Activated CD8-positive, alpha-beta memory T cell treated with anti-CD3 and anti-CD28 coated beads for 24 hours (primary cell): Measurements from ENCODE around the gene SFTPA1.
"Not testable (repeated sequence)": the region's sequence is repeated elsewhere in the genome, so short reads cannot be mapped to it uniquely, and the experiment has no call there.

Experiments
- DNase-seq: peaks from one replicate; pipeline ENCODE4 v3.0.0-alpha.2; 2020

SFTPA1 gene

DNA sequence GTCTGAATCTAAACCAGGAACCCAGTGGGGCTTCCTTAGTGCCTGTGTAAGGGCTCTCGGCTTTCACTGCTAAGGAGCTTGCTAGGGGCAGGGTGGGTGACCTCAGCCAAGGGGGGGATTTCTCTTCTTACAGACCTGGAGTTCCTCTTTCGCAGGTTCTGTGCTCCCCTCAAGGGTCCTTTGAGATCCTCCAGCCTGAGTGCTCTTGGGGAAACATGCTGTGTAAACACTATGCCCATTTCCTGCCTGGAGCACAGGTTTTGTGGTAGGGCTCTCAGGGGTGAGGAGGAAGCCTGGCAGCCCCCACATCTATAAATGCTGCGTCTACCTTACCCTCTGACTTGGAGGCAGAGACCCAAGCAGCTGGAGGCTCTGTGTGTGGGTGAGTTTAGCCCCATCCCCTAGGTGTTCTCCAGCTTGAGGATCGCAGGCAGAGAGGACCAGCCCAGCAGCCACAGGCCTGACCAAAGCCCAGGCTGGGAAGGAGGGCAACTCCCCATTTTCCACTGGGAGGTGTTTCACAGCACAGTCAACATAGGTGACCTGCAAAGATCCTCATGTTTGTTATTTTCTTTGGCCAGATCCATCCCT is at the start of gene SFTPA1:
Gene SFTPA1, plus strand, starts transcription at position 339 of the 591 bp plus-strand sequence. CDS start 887 bp downstream, outside the sequence.
- DNase-seq, result no peak

DNA sequence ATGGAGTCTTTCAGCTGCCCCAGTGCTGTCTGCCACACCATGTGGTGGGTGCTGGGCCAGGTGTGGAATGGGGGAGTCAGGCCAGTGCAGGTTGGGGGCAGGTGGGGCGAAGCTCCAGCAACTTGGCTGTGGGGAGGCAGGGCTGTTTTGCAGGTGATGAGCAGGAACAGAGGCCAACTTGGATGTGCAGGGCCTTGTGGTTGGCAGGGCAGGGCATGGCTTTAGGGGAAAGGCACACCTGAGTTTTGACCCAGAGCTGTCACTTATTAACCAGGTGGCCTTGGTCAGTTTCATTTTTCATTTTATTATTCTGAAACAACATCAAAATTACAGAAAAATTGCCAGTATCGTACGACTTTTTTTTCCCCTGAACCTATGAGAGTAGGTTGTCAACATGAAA is 49.5 kb upstream of the SFTPA1 start:
- DNase-seq, result no peak

DNA sequence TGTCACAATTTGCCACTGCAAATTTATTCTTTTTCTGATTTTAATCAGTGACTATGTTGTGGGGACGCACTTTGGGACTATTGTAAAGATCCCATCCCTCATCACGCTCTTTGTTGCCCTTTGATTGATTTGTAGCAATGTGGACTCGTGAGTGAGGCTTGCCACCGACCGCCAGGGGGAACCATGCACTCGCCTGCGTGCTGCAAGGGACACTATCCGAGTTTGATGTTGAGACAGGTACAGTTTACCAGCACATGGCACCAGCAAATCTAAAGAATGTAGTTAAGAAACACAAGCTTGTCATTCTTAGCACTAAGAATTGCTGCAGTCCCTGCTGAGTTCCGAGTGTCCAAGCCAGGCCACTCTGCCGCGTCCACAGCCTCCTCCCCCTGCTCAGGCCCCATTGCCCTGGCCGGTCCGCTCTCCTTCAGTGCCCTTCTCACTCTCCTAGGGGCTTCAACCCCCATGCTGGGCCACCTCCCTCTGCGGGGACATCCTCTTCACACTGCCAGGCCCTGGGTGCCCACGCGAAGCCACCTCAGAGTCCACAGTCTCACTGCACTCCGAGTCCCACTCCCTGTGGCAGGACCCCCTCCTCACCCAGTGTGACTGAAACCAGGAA is 48.5 kb upstream of the SFTPA1 start:
- peak; percentile 76 for DNase-seq

DNA sequence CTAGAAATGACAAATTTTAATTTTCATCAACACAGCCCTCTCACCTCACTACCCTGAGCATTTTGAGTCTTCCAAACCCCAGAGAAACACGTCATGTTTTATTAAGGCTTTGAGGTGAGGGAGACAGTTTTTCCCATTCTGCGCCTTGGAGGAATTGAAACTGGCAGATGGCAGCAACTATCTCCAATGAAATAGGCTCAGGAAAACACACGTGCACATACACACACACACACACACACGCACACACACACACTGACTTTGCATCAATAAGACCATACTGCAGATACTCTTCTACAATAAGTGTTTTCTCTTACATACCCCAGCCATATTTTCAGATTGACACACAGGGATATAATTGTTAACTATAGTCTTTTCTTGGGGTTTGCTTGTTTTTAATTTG is 47.3 kb upstream of the SFTPA1 start:
- no peak for DNase-seq

DNA sequence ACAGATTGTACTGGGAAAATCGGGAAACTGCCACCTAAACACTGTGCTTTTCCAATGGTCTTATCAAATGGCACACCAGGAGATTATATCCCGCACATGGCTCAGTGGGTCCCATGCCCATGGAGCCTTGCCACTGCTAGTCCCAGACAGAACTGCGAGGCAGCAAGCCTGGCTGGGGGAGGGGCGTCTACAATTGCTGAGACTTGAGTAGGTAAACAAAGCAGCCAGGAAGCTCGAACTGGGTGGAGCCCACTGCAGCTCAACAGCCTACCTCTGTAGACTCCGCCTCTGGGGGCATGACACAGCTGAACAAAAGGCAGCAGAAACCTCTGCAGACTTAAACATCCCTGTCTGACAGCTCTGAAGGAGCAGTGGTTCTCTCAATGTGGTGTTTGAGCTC is 40.1 kb upstream of the SFTPA1 start:
- not testable (repeated sequence) for DNase-seq

DNA sequence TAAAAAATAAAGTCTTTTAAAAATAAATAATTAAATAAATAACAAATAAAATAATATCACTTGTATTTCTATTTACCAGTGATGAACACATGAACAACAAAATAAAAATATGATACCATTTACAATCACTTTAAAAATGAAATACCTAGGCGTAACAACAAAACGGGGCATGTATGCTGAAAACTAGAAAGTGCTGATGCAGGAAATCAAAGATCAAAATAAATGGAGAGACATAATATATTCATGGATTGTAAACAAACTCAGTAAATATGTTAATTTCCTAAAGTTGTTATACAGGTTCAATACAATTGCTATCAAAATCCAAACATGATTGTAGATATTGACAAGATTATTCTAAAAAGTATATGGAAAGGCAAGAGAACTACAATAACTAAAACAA is 31.4 kb upstream of the SFTPA1 start:
- no peak for DNase-seq

DNA sequence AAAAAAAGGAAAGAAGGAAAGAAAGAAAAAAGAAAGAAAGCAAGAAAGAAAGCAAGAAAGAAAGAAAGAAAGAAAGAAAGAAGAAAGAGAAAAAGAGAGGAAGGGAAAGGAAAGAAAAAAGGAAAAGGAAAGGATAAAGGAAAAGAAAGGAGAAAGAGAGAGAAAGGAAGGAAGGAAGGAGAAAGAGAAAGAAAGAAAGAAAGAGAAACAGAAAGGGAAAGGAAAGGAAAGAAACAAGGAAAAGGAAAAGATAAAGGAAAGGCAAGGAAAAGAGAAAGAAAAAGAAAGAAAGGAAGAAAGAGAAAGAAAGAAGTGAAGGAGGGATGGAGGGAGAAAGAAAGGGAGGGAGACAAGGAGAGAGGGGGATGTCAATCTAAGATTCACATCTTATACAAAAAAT is 29.7 kb upstream of the SFTPA1 start:
- DNase-seq, result no peak

DNA sequence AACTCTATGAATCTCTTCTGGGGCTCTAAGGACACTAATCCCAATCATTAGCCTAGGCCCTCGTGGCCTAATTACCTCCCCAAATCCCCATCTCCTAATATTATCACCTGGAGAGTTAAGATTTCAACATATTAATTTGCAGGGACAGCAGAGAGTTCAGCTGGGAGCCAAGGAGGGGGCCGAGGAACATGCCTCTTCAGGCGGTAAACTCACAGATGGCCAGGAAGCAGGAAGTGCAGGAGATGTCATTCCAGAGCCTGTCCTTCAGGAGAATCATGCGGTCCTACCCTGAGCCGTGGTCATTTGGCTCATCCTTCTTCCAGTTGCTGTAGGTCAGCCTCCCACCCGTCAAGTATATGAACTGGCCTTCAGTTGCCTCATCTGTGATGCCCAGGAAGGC is 28.6 kb upstream of the SFTPA1 start:
- no peak for DNase-seq

DNA sequence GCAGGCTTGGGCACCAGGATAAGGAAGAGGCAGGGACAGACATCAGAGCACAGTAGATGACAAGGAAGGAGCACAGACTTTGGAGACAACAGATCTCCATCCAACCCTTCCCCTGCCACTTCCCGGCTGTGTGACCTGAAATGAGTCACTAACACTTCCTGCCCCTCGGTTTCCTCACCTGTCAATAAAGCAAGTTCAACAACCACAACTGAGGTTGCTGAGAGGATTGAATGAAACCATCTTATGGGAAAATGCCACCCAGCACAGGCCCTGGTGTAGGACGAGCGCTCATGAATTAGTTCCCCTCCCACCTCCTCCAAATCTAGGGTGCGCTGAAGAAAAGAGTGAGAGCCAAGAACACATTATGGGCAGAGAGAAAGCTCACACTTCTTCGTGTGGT is 27.8 kb upstream of the SFTPA1 start:
- not testable (repeated sequence) for DNase-seq

DNA sequence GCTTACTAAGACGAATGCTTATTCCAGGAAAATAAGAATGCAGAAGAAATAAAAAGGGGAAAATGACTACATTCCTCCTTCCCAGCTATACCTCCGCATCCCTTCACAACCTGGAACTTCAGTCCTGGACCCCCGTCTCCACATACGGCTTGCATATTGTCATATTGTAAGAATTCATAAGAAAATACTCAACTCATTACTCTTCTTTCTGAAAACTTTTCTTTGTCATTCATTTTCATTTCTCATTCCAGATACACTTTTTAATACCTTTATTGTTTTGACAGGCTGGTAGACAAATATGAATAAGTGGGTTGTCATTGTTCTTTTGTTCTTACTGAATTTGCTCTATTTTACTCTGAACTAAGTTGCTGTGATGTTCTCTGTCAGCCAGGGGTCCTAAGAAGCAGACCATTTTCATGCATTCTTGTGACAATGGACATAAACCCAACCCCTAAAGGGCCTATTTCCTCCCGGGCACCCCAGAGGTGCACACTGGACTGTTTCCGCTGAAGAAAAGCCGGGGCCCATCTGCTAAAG is 27.2 kb upstream of the SFTPA1 start:
- no peak for DNase-seq

DNA sequence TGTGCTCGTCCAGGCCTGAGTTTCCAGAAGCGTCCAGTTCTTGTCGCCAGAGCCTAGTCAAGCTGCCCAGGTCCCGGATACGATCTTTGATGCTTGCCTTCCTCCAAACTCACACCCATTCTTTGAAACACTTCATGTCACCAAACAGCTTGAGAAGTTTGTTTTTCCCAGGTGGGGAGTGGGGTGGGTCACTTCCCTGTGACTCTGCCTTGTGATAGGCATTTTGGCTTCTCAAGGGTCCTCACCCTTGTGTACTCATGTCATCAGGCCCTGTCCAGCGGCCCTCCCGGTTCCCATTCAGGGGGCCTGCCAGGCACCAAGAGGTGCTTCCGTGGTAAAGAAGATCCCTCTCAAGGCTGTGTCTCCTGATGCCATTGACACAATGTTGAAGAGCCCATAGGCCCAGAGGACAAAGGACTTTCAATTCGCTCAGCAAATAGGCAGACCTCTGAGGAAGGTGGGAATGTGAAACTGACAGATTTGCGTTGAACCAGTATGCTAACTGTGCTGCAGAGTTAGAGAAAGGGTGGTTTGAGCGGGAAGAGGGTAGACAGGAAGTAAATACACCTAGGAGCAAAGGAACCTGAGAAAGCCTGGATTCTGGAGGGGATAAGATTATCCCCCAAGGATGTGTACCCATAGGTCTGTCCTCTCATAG is 24.7 kb upstream of the SFTPA1 start:
- DNase-seq, result no peak

DNA sequence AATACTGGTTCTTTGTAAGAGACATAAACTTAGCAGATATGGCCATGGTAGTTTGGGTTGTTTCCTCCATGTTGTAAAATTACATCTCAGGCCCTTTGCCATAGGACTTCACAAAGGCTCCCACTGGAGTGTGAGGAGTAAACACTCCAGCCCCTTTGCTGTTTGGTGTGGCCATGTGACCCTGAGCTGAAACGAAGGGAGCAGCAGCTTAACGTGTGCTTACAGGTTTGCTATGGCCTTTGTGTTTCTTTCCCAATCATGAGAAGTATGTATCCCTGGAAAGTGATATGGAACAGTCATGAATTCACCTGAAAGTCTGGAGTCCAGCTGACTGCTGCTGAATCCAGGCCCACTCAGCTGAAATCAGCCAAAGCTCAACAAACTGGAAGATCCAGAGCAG is 23.8 kb upstream of the SFTPA1 start:
- DNase-seq, result no peak

DNA sequence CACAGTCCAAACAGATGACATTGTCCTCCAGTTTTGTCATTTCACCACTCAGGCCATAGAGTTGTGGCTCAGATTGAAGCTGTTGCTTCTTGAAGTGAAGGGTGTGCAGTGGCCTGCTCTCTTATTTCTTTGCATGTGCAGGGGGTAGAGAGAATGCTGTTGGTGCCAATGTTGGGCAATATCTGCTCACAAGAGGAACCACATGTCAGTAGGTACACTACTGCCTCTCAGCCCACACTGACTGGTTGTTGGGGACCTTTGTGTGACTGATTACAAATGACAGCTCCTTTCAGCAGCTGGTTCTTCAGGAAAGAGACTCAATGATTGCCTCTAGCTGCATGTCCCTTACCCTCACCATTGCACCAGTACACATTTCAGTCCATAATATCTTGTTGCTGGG is 21.9 kb upstream of the SFTPA1 start:
- no peak for DNase-seq

DNA sequence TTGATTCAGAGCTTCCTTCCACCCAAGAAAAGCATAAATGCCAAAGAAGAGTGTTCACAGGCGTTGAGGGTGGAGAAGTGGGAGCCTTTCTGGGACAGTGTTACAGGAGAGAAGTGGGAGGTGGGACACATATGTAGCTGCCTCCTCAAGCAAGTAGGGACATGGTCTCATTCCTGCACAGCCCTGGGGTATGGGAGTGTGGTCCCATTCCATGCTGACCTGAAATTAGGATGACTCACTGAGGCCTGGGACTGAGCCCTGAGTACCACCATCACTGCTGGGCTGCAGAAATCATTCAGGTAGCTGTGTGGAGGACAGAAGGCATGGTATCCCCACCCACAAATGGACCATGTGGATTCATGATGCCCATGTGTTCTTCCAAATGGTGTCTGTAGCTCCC is 17.4 kb upstream of the SFTPA1 start:
- DNase-seq, result no peak

DNA sequence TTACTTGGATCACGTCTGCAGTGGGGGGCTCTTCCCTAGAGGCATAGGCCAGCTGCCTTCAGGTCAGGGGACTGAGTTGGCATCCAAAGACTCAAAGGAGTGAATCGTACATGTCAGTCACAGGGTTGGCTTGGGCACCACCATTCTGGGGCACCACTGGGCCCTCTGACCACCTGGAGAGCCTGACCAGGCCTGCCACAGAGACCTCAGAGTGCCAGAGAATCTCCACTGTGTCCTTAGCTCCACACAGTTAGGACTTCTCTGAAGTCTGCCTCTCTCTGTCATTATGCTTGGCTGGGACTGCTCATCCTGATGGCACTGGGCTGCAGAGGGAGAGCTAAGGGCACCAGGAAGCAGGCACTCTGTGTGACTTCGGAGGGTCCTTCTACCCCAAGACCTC is 16.2 kb upstream of the SFTPA1 start:
- DNase-seq, result not testable (repeated sequence)

DNA sequence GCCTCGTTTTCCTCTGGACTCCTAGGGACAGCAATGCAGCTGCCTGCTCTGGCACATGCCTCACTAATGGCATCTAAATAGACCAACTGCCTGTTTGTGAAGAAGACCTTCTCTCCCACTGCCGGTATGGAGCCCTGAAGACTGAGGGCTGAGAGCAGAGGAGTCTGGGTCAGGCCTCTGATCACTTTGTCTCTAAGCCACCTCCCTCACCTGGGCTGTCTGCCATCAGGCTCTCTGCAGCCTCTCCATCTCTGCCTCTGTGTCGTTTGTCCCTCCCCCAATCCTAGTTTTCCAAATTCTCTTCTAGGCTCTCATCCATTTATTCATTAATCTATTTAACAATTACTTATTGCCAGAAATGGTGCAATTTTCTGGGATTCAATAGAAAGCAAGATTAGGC is 15.2 kb upstream of the SFTPA1 start:
- DNase-seq, result no peak

DNA sequence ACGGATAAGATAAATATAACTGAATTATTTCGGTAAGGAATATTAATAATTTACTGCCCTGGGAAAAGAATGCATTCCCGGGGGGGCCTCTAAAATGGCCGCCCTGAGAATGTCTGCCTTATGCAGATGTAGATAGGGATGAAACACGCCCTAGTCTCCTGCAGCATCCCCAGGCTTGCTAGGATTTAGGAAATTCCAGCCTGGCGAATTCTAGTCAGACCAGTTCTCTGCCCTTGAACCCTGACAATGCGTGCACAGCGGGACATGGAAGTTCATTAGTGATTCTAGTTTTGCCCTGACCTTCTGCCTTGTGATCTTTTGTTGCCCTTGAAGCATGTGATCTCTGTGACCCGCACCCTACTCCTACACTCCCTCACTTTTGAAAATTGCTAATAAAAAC is 11.1 kb upstream of the SFTPA1 start:
- DNase-seq, result not testable (repeated sequence)

DNA sequence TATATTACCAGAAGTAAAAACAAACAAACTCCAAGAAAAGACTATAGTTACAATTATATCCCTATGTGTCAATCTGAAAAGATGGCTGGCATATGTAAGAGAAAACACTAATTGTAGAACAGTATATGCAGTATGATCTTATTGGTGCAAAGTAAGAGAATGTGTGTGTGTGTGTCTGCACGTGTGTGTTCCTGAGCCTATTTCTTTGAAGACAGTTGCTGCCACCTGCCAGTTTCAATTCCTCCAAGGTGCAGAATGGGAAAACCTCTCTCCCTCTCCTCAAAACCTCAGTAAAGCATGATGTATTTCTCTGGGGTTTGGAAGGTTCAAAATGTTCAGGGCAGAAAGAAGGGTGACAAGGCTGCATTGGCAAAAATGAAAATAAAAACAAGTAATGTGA is 8.8 kb upstream of the SFTPA1 start:
- no peak for DNase-seq

DNA sequence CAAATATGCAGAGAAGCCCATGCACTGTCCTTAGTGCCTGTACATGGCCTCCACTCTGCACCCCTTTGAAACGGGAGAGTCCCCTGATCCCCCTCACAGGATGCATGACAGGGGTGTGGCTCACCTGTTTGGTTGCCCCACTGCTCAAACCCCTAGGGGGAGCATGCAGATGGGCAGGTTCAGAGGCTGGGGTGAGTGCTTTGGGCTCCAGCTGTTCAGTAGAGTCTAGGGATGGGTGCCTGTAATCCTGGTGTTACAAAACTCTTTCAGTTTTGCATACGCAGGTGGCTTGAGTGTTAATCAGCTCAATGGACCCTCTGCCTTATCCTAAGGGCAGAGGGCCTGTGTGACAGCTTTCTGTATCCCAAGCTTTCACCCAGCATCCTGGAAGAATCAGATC is 7.8 kb upstream of the SFTPA1 start:
- DNase-seq, result no peak

DNA sequence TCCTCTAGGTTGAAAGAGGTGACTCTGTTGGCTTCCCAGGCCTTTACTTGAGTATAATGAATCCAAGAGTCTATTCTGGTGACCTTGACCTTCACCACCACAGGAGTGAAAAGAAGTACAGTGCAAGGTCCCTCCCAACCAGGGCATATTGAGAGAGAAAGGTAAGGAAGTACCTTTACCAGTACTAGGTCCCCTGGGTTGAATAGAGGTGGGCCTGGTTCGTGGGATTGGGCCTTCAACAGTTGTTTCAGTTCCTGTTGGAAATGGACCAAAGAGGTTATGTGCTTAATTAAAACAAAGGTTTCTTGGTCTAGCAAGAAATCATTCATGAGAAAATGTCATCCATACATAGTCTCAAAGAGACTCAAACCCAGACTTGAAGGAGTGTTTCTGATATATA is 6.4 kb upstream of the SFTPA1 start:
- no peak for DNase-seq

DNA sequence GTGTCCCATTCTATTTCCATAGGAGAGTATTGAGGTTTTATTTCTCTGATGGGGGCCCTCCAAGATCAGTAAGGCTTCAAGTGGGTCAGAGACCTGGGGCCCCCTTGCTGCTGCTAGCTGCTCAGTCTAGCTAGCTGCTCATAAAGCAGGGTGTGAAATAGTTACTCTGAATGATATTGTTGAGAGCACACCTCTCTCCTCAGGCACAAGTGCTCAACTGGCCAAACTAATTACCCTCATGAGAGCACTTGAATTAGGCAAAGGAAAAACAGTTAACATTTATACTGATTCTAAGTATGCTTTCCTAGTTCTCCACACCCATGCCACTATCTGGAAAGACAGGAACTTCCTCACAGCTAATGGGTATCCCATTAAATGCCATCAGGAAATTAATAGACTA is 5.4 kb upstream of the SFTPA1 start:
- DNase-seq, result no peak

DNA sequence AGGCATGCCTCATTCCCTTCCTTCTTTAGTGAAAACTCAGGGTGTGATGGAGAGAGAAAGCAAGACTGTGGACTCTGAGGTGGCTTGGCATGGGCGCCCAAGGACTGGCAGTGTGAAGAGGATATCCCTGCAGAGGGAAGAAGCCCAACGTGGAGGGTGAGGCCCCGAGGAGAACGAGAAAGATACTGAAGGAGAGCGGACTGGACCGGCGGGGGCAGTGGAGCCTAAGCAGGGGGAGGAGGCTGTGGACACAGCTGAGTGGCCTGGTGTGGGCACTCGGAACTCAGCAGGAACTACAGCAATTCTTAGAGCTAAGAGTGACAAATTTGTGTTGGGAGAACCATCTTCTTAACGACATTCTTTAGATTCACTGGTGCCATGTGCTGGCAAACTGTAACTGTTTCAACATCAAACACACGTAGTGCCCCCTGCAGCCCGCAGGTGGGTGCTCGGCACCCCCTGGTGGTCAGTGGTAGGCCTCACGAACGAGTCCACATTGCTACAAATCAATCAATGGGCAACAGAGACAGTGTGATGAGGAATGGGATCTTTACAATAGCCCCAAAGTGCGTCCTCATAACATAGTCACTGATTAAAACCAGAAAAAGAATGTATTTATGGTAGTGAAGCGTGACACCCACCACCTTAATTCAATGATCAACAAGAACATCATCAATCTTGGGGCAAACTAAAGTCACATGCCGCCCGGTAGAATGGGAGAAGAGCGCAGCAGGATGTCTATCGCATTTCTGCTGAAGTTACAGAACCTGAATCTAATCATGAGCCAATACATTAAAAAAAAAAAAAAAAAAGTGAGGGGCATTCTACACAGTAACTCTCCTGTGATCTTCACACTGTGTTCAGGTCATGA is 2.0 kb upstream of the SFTPA1 start:
- peak; percentile 69 for DNase-seq
